ENCODE measurements around the gene PLET1. TPM values are rescaled to one million over a fixed set of nuclear protein-coding genes. Genes with fewer than 3 reads are reported as not detected.

The PLET1 gene
- total and polyA plus RNA-seq, 2 donors (not counting 3 experiments of a cell fraction or from before 2014, with no cell fraction given) = not detected

DNA sequence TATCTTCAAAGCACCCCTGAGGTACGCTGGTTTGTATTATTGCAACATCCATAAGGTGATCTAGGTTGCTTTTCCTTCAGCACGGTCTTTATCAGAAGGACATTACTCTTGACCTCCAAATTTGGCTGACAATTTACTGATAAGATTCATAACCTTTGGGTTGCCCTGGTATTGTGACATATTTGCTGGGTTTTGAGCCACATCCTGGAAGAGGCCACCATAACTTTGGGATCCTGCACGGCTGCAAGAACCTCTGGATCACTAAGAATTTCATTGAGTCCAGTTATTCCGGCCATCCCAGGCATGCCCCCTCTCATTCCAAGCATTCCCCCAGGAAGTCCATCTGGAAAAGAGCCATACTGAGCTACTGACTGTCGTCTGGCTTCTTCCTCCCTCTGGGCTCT, 6.5 kb upstream of the PLET1 start:
- TF ChIP-seq, protein P1, sequence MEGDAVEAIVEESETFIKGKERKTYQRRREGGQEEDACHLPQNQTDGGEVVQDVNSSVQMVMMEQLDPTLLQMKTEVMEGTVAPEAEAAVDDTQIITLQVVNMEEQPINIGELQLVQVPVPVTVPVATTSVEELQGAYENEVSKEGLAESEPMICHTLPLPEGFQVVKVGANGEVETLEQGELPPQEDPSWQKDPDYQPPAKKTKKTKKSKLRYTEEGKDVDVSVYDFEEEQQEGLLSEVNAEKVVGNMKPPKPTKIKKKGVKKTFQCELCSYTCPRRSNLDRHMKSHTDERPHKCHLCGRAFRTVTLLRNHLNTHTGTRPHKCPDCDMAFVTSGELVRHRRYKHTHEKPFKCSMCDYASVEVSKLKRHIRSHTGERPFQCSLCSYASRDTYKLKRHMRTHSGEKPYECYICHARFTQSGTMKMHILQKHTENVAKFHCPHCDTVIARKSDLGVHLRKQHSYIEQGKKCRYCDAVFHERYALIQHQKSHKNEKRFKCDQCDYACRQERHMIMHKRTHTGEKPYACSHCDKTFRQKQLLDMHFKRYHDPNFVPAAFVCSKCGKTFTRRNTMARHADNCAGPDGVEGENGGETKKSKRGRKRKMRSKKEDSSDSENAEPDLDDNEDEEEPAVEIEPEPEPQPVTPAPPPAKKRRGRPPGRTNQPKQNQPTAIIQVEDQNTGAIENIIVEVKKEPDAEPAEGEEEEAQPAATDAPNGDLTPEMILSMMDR (IDR thresholded peaks at IDR 0.05; ENCODE audit: extremely low read depth in 1 of 2, insufficient read depth in 1 of 2, low read depth in 1 of 2, low read length in 2 of 2) = no peak
- no peak for TF ChIP-seq EZH2 (IDR thresholded peaks at IDR 0.05; ENCODE audit: borderline replicate concordance, low read depth, low read length, severe bottlenecking)
- TF ChIP-seq POLR2A (IDR thresholded peaks at IDR 0.05; ENCODE audit: low read depth, low read length) = no peak
- no peak for TF ChIP-seq GATA2 (IDR thresholded peaks at IDR 0.05; ENCODE audit: insufficient read depth, insufficient read length, low read depth, low read length)
- no peak for TF ChIP-seq FOS (IDR thresholded peaks at IDR 0.05; ENCODE audit: borderline replicate concordance, insufficient read depth, low read length)
- TF ChIP-seq, protein P2, sequence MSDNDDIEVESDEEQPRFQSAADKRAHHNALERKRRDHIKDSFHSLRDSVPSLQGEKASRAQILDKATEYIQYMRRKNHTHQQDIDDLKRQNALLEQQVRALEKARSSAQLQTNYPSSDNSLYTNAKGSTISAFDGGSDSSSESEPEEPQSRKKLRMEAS (IDR thresholded peaks at IDR 0.05; ENCODE audit: insufficient read depth, insufficient read length) = no peak
- TF ChIP-seq POLR2AphosphoS5 (IDR thresholded peaks at IDR 0.05; ENCODE audit: insufficient read depth, low read depth, low read length) = no peak
- TF ChIP-seq MYC (IDR thresholded peaks at IDR 0.05; ENCODE audit: low read depth, low read length) = no peak
- TF ChIP-seq JUN (IDR thresholded peaks at IDR 0.05; ENCODE audit: borderline replicate concordance, insufficient read depth, insufficient read length, low read depth) = no peak

More for the DNA sequence above, 6.5 kb upstream of the PLET1 start:
- no peaks in the 10 kb centered on the region for H4K20me1 ChIP-seq (replicated peaks; ENCODE audit: control insufficient read depth, extremely low read depth, insufficient read depth, low read length)
- H3K9me3 ChIP-seq (replicated peaks; ENCODE audit: control insufficient read depth, insufficient read depth, low read length) = no peaks in the 10 kb centered on the region
- intact Hi-C loops (cut with micrococcal nuclease) (no loop called here), dilution Hi-C loops (cut with MboI; ENCODE audit: extremely low pct_ligation_motif_present, low sequenced_read_pairs) (no loop called here)
- FAIRE-seq (no peak), DNase-seq (ENCODE audit: low read depth, low spot score) (no peak)
- H3K36me3 ChIP-seq (ENCODE audit: control insufficient read depth in 2 of 2, extremely low read depth in 1 of 2, insufficient read depth in 2 of 2, low read length in 2 of 2) = no peaks in the 10 kb centered on the region
- no peaks in the 10 kb centered on the region for H3K79me2 ChIP-seq (ENCODE audit: control insufficient read depth, insufficient read depth, low read length)
- H3K9me1 ChIP-seq (replicated peaks; ENCODE audit: control insufficient read depth, extremely low read depth, insufficient read depth, low read length) = no peaks in the 10 kb centered on the region
- ChIA-PET CTCF (interaction anchor here (0.6 kb wide), 1 partner anchor 12 kb away, joined by 3 read pairs; no protein-coding TSS in a partner anchor), POLR2A (no interaction called here)
- H3K4me3 ChIP-seq (replicated peaks in 1 of 3; ENCODE audit: insufficient read depth in 1 of 3, low read depth in 1 of 3, low read length in 3 of 3) = no peak overlapping the region
- no peak overlapping the region for H2AFZ ChIP-seq (ENCODE audit: low read depth, low read length)
- H3K27me3 ChIP-seq (ENCODE audit: control insufficient read depth in 2 of 2, insufficient read depth in 2 of 2, low read length in 2 of 2) = peaks cover 0 to 7% of the 10 kb centered on the region in 2 experiments
- H3K4me2 ChIP-seq (ENCODE audit: insufficient read depth, low read length) = no peak overlapping the region
- no peaks in the 10 kb centered on the region for H3K4me1 ChIP-seq (ENCODE audit: control insufficient read depth, extremely low read depth, insufficient read depth, low read length)
- BruUV-seq (replicated peaks) = no TSS peak
- no peak overlapping the region for H3K9ac ChIP-seq (replicated peaks; ENCODE audit: extremely low read depth, insufficient read depth, low read length)
- no peak overlapping the region for H3K27ac ChIP-seq (ENCODE audit: insufficient read depth, low read depth, low read length)

Measured in endothelial cell of umbilical vein (primary cell).